PC-3 (cell line): ENCODE measurements around the gene CD80.
"Not testable (repeated sequence)": the region's sequence is repeated elsewhere in the genome, so short reads cannot be mapped to it uniquely, and the experiment has no call there.

Experiments used
- CTCF ChIP-seq: fragments of 300-600 bp; sonication (generic); conservative IDR thresholded peaks from 2 replicates; pipeline ENCODE4 v1.5.1; 2017; ENCODE audit warnings: antibody characterized with exemption, low read depth, mild to moderate bottlenecking, low read length
- EZH2 ChIP-seq: fragments of 300-600 bp; sonication (generic); IDR thresholded peaks from one replicate; pipeline ENCODE4 v1.6.1; 2017; ENCODE audit warnings: antibody characterized with exemption, mild to moderate bottlenecking, low read length; ENCODE audit not compliant: unreplicated experiment

- TF ChIP-seq CTCF, EZH2: not testable (repeated sequence)
These were observed 35.5 kb upstream of the CD80 start for GRCh38 chr3:119594929-119595328.
